Stimulated activated naive CD8-positive, alpha-beta T cell treated with anti-CD3 and anti-CD28 coated beads, Interleukin-15, Interleukin-2, amounts not matched to agents 100 ng/mL and 50 ng/mL, for 24 hours (primary cell): Measurements from ENCODE around the gene C19orf38.
"Not testable (repeated sequence)": the region's sequence is repeated elsewhere in the genome, so short reads cannot be mapped to it uniquely, and the experiment has no call there.

ENCODE experiments used
- H3K27ac Mint-ChIP-seq: one replicate; pipeline ENCODE4 v1.8.0; 2021; ENCODE audit warnings: mild to moderate bottlenecking, mixed read lengths
- H3K27me3 Mint-ChIP-seq: one replicate; pipeline ENCODE4 v1.8.0; 2021; ENCODE audit warnings: mixed read lengths
- H3K36me3 Mint-ChIP-seq: one replicate; pipeline ENCODE4 v1.8.0; 2021; ENCODE audit warnings: low read depth, mixed read lengths
- H3K4me1 Mint-ChIP-seq: one replicate; pipeline ENCODE4 v1.8.0; 2021; ENCODE audit warnings: low read depth, mixed read lengths
- H3K4me3 Mint-ChIP-seq: one replicate; pipeline ENCODE4 v1.8.0; 2021; ENCODE audit warnings: mild to moderate bottlenecking, mixed read lengths
- H3K9me3 Mint-ChIP-seq: one replicate; pipeline ENCODE4 v1.8.0; 2021; ENCODE audit warnings: mixed read lengths

Gene C19orf38

DNA sequence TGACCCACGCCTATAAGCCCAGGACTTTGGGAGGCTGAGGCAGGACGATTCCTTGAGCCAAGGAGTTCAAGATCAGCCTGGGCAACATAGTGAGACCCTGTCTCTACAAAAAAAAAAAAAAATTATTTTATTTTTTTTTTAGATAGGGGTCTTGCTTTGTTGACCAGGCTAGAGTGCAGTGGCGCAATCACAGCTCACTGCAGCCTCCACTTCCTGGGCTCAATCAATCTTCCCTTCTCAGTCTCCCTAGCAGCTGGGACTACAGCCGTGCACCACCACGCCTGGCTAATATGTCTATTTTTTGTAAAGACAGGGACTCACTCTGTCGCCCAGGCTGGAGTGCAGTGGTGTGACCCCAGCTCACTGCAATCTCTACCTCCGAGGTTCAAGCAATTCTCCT is 4.7 kb downstream of the C19orf38 start:
- no peak overlapping the region for H3K4me3 Mint-ChIP-seq
- H3K27ac Mint-ChIP-seq = no peak overlapping the region
- no peaks in the 10 kb centered on the region for H3K27me3 Mint-ChIP-seq
- H3K9me3 Mint-ChIP-seq = no peaks in the 10 kb centered on the region
- no peaks in the 10 kb centered on the region for H3K36me3 Mint-ChIP-seq
- peaks cover 8% of the 10 kb centered on the region for H3K4me1 Mint-ChIP-seq

DNA sequence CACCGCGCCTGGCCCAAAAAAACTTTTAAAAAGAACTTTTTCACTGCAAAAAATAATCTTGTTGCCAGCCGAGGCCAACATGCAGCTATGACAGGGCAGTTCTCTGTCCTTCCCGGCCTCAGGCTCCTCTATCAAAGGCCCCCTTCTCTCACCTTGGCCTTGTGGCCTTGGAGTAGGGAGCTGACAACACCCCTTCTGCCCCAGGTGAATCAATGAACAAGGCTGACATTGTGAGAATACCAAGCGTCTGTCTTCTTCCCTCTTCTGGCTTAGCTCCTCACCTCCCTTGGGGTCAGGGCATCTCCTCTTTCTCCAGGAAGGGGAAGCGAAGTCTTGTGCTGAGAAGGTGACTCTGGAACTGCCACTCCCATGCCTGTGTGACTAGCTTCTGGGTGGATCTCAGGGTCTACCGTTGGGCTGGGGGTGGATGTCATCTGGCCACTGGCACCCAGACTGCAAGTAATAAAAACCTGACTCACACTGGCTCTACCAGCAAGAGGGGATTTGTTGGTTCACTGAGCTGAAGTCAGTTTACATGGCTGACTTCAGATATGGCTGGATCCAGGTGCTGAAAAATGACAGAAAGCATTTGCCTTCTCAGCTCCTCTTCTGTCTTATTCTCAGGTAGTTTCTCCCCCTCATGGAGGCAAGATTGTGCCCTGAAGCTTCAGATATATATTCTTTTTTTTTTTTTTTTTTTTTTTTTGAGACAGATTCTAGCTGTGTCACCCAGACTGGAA is 6.3 kb downstream of the C19orf38 start:
- Mint-ChIP-seq H3K4me1 (no peaks in the 10 kb centered on the region), H3K4me3 (no peak overlapping the region), H3K36me3 (no peaks in the 10 kb centered on the region), H3K9me3 (no peaks in the 10 kb centered on the region), H3K27ac (no peak overlapping the region), H3K27me3 (no peaks in the 10 kb centered on the region)

DNA sequence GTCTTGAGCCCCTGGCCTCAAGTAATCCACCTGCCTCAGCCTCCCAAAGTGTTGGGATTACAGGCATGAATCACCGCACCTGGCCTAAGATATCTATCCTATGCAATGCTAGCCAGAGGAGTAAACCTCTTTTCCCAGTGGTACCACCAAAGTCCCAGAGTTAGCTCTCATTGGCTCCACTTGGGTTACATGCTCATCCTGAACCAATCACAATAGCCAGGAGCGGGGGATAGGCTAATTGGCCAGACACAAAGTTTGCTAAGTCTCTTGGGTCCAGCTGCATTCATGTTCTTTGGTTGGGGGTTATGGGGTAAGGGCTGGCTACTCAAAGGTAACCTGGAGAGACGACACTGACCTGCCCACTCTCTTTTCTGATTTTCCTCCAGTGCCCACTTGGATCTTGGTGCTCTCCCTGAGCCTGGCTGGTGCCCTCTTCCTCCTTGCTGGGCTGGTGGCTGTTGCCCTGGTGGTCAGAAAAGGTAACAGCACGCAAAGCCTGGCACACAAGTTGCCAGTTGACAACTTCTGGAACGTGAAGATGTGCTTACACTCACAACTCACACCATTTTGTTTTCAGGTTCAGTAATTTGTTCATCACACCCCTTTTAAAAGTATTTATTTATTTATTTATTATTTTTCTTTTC is 7.8 kb downstream of the C19orf38 start:
- H3K4me3 Mint-ChIP-seq = no peak overlapping the region
- no peaks in the 10 kb centered on the region for H3K9me3 Mint-ChIP-seq
- H3K27me3 Mint-ChIP-seq = no peaks in the 10 kb centered on the region
- H3K36me3 Mint-ChIP-seq = no peaks in the 10 kb centered on the region
- H3K4me1 Mint-ChIP-seq = peaks cover 3% of the 10 kb centered on the region
- H3K27ac Mint-ChIP-seq = no peak overlapping the region

DNA sequence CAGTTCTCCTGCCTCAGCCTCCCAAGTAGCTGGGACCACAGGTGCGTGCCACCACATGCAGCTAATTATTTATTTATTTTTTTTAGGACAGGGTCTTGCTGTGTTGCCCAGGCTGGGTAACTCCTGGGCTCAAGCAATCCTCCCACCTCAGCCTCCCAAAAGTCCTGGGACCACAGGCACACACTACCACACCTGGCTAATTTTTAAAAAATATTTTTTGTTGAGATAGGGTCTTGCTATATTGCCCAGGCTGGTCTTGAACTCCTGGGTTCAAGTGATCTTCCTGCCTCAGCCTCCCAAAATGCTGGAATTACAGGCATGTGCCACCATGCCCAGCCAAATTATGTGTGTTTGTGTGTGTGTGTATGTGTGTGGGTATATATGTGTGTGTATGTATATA is 8.7 kb downstream of the C19orf38 start:
- not testable (repeated sequence) for H3K36me3 Mint-ChIP-seq, H3K4me3 Mint-ChIP-seq, H3K27ac Mint-ChIP-seq, H3K27me3 Mint-ChIP-seq, H3K9me3 Mint-ChIP-seq, H3K4me1 Mint-ChIP-seq

DNA sequence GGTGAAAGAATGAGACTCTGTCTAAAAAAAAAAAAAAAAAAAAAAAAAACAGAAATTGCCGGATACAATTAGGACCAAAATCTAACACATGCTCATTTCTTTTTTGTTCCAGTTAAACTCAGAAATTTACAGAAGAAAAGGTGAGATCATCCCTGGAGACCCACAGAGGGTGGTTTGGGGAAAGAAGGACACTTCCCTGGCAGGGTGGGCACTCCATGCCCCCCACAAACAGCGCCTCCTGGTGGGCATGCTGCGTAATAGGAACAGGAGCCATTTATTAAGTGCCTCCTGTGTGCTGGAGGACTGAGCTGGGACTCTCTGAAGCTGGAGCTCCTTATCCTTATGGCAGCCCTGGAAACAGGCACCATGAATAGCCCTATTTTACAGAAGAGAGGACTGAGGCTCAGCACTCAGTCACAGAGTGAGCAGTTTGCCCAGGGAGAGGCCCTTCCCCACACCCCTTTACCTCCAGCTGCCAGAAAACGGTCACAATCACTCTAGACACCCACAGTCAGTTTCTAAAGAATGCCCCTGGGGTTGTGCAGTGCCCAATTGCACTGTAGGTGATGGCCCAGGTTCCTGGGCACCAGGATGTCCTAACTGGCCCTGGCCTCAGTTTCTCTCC is 10.1 kb downstream of the C19orf38 start:
- H3K27me3 Mint-ChIP-seq = no peaks in the 10 kb centered on the region
- no peaks in the 10 kb centered on the region for H3K36me3 Mint-ChIP-seq
- no peak overlapping the region for H3K4me3 Mint-ChIP-seq
- peaks cover 3% of the 10 kb centered on the region for H3K4me1 Mint-ChIP-seq
- no peaks in the 10 kb centered on the region for H3K9me3 Mint-ChIP-seq
- H3K27ac Mint-ChIP-seq = no peak overlapping the region

DNA sequence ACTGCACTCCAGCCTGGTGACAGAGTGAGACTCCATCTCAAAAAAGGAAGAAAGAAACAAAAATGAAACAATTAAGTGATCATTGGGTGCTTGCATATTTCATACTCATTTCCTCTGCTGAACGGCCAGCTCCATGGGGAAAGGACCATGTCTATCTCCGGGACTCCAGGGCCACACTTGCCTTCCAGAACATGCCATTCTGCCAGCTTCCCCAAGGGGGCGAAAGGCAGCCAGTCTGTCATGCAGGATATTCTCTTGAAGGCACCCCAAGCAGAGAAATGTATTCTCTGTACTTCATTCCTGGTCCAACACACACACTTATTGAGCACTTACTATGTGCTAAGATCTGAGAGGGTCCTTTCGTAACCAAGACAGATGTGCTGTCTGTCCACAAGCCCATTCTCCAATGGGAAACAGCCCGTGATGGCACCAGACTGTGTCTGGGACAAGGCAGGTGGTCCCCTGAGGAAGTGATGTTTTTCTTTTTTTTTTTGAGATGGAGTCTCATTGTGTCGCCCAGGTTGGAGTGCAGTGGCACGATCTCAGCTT is 13.0 kb downstream of the C19orf38 start:
- H3K27me3 Mint-ChIP-seq = no peaks in the 10 kb centered on the region
- no peak overlapping the region for H3K27ac Mint-ChIP-seq
- no peaks in the 10 kb centered on the region for H3K36me3 Mint-ChIP-seq
- no peaks in the 10 kb centered on the region for H3K9me3 Mint-ChIP-seq
- no peak overlapping the region for H3K4me3 Mint-ChIP-seq
- H3K4me1 Mint-ChIP-seq = peaks cover 12% of the 10 kb centered on the region

DNA sequence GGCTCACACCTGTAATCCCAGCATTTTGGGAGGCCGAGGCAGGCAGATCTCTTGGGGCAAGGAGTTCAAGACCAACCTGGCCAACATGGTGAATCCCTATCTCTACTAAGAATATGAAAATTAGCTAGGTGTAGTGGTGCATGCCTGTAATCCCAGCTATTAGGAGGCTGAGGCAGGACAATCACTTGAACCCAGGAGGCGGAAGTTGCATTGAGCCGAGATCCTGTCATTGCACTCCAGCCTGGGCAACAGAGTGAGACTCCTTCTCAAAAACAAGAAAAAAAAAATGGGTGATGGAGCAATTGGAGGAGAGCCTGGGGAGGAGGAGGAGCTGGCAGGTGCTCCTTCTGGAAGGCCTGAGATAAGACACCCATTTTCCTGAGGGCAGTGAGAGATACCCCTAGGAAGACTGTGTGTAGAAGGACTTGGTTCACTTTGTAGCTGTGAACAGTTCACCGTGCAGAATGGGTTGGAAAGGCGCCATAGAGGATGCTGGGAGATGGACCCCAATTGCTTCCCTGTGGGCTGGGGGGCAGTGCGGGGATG is 14.4 kb downstream of the C19orf38 start:
- H3K27ac Mint-ChIP-seq = no peak overlapping the region
- H3K4me3 Mint-ChIP-seq = no peak overlapping the region
- peaks cover 12% of the 10 kb centered on the region for H3K4me1 Mint-ChIP-seq
- H3K36me3 Mint-ChIP-seq = no peaks in the 10 kb centered on the region
- H3K9me3 Mint-ChIP-seq = no peaks in the 10 kb centered on the region
- H3K27me3 Mint-ChIP-seq = no peaks in the 10 kb centered on the region

DNA sequence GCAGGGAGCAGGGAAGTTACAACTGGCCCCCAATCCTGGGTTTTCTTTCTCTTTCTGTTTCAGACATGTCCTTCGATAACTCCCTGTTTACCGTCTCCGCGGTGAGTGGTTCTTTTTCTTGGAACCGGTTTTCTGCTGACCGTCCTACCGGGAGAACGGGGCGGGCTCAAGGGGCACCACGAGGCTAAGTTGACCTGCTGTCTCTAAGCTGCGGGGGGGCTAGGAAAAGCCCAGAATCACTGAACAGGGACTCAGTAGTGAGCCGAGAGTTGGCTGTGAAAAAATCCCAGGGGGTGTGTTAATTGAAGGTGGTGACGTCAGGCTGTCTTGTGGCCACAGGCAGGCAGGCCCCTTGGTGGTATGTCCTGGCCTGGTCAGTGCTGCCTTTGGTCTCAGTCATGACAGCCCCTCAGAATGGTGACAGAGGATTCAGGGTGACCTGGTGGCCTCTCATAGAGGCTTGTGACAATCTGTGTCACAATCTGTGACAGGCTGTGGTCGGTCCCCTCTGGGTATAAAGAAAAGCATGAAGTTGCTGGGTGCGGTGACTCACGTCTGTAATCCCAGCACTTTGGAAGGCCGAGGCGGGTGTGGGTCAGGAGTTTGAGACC is 15.0 kb downstream of the C19orf38 start:
- no peak overlapping the region for H3K27ac Mint-ChIP-seq

DNA sequence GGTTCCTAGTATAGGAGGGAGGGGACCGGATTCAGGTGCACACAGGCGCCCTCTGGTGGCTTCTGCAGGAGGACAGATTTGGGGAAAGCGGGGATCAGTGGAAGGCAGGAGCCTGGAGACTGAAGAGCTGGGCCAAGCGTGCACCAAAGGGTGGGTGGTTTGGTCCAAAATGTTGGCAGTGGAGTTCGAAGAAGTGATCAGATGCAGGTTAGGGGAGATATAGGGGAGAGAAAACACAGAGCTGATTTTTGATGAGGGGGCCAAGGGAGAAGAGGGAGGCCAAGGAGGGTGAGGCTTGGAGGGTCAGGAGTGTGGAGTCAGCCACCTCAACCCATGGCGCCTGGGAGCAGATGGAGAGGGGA is 16.3 kb downstream of the C19orf38 start:
- Mint-ChIP-seq H3K27ac (peak overlapping the region; percentile 46), H3K36me3 (no peaks in the 10 kb centered on the region), H3K9me3 (no peaks in the 10 kb centered on the region), H3K4me3 (no peak overlapping the region), H3K27me3 (no peaks in the 10 kb centered on the region), H3K4me1 (peaks cover 19% of the 10 kb centered on the region)

More for the DNA sequence above, 15.0 kb downstream of the C19orf38 start:
- Mint-ChIP-seq H3K4me3 (no peak overlapping the region), H3K27me3 (no peaks in the 10 kb centered on the region), H3K36me3 (no peaks in the 10 kb centered on the region), H3K9me3 (no peaks in the 10 kb centered on the region), H3K4me1 (peaks cover 18% of the 10 kb centered on the region)

DNA sequence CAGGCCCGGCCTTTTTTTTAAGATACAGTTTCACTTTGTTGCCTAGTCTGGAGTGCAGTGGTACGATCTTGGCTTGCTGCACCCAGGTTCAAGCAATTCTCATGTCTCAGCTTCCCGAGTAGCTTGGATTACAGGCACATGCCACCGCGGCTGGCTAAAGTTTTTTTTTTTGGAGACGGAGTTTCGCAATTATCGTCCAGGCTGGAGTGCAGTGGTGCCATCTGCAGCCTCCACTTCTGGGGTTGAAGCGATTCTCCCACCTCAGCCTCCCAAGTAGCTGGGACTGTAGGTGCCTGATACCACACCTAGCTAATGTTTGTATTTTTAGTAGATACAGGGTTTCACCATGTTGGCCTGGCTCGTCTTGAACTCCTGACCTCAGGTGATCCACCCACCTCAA is 18.3 kb downstream of the C19orf38 start:
- H3K36me3 Mint-ChIP-seq = no peaks in the 10 kb centered on the region
- no peak overlapping the region for H3K4me3 Mint-ChIP-seq
- peaks cover 26% of the 10 kb centered on the region for H3K4me1 Mint-ChIP-seq
- H3K27me3 Mint-ChIP-seq = no peaks in the 10 kb centered on the region
- no peaks in the 10 kb centered on the region for H3K9me3 Mint-ChIP-seq
- no peak overlapping the region for H3K27ac Mint-ChIP-seq

DNA sequence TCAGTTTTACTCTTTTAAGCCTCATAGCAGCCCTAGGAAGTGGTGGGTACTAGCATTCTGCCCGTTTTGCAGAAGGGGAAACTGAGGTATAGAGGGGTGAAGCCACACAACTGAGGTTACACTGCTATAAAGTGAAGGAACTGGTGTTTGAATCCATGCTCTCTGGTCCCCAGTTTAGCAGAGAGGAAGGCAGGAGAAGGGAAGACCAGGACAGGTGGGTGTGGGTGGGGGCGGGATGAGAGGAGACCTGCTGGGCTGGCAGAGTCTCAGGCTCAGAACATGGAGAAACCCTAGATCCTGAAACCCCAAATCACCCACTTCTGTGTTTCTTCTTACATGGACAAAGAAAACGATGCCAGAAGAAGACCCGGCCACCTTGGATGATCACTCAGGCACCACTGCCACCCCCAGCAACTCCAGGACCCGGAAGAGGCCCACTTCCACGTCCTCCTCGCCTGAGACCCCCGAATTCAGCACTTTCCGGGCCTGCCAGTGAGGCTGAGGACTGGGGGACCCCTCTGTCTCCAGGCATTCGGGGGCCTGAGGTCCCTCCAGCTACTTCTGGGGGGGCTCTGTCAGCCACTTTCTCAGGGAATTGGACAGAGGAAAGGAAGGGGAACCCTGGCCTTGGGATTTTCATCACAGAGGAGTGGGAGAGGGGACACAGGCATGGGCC is 20.8 kb downstream of the C19orf38 start:
- Mint-ChIP-seq H3K36me3 (no peaks in the 10 kb centered on the region), H3K9me3 (no peaks in the 10 kb centered on the region), H3K27ac (no peak overlapping the region), H3K4me1 (peaks cover 38% of the 10 kb centered on the region), H3K4me3 (no peak overlapping the region), H3K27me3 (no peaks in the 10 kb centered on the region)

DNA sequence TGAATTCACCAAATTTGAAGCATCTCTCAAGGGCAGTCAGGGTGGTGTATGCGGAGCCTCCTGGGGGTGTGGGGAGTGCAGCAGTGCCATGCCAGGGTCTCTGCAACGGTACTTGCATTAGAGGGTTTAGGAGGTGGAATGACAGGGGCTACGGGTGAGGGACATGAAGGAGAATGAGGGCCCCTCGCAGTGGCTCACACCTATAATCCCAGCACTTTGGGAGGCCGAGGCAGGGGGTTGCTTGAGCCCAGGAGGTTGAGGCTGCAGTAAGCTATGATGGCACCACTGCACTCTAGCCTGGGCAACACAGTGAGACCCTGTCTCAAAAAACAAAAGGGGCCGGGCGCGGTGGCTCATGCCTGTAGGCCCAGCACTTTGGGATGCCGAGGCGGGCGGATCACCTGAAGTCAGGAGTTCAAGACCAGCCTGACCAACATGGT is 21.7 kb downstream of the C19orf38 start:
- not testable (repeated sequence) for H3K27ac Mint-ChIP-seq
- peaks cover 33% of the 10 kb centered on the region for H3K4me1 Mint-ChIP-seq

DNA sequence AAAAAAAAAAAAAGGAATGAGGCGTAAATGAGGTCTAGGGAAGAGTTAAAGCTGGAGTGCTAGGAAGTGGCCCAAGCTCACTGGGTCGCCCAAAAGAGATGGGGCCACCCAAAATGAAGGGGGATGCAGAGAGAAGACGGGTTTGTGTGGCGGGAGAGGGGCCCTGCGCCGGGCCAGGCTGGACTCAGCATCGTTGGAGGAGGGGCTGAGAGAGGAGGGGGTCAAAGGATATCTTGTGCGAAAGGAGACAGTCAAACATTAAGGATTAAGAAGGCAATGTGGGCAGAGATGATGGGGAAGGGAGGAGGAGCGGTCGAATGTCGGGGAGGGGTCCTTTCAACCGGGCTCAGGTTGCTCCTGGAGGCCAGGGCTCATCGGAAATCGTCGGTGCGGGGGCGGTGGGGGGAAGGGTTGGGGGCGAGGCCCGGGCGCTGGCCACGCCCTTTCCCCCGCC is 22.3 kb downstream of the C19orf38 start:
- H3K27me3 Mint-ChIP-seq = no peaks in the 10 kb centered on the region
- no peaks in the 10 kb centered on the region for H3K36me3 Mint-ChIP-seq
- peak overlapping the region; percentile 81 for H3K4me3 Mint-ChIP-seq
- peak overlapping the region; percentile 88 for H3K27ac Mint-ChIP-seq
- peaks cover 33% of the 10 kb centered on the region for H3K4me1 Mint-ChIP-seq
- H3K9me3 Mint-ChIP-seq = no peaks in the 10 kb centered on the region

More for the DNA sequence above, 21.7 kb downstream of the C19orf38 start:
- not testable (repeated sequence) for H3K27me3 Mint-ChIP-seq, H3K36me3 Mint-ChIP-seq, H3K9me3 Mint-ChIP-seq
- peak overlapping the region; percentile 81 for H3K4me3 Mint-ChIP-seq

DNA sequence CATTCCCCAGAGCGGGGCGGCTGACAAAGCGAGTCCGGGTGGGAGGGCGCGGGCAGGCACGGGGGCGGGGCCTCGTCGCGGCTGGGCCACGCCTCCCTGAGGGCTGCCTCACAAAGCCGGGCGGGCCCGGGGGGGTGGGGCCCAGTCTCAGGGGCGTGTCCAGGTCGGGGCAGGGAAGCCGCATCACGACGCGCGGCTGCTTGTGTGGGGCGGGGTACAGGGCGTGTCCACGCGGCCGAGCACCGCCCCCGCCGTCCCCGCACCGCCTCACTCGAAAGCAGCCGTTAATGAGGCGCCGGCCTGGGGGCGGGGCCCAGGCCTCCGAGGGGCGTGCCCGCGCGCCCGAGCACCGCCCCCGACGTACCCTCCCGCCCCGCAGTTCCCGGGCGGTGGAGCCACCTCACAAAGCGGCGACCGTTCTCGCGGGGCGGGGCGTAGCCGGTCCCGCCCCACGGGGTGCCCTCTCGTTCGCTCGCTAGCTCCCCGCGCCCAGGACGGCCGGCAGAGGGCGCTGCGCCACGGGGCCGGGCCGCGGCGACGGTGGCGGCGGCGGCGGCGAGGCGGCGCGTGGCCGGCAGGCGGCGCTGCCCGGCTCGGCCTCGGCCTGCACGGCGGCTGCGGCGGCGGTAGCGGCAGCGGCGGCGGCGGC is 22.9 kb downstream of the C19orf38 start, which contains the start of gene CARM1:
CARM1 (plus strand) TSS at position 599 of the 649 bp plus-strand sequence. CDS start 150 bp downstream, outside the sequence.
- Mint-ChIP-seq H3K4me1 (peaks cover 34% of the 10 kb centered on the region), H3K27ac (peak within 1 kb of the TSS; percentile 88), H3K27me3 (no peaks in the 10 kb centered on the region), H3K36me3 (no peaks in the 10 kb centered on the region), H3K9me3 (no peaks in the 10 kb centered on the region), H3K4me3 (peak within 1 kb of the TSS; percentile 81)
